Measurements from ENCODE around the gene WSCD2.

WSCD2 gene

GRCh38 chr12:108104657-108105056 is 24.4 kb upstream of the WSCD2 start:
- CTCF ChIA-PET, result no interaction called here
- no peak for TF ChIP-seq CTCF (IDR thresholded peaks at IDR 0.05; ENCODE audit: control extremely low read depth, extremely low read depth, low read depth, missing control alignments)
- POLR2A ChIA-PET, result no interaction called here
- DNase-seq (ENCODE audit: extremely low spot score), result no peak

- TF ChIP-seq CTCF (IDR thresholded peaks at IDR 0.05; ENCODE audit: control extremely low read depth, extremely low read depth, low read depth, missing control alignments), result no peak
- ChIA-PET CTCF (interaction anchor here (1.9 kb wide), 1 partner anchor 88 kb away, joined by 5 read pairs; no protein-coding TSS in a partner anchor), POLR2A (no interaction called here)
- DNase-seq (ENCODE audit: extremely low spot score), result no peak
Observed at GRCh38 chr12:108106599-108106998, 22.5 kb upstream of the WSCD2 start.

GRCh38 chr12:108107293-108107692 is 21.8 kb upstream of the WSCD2 start:
- ChIA-PET POLR2A (no interaction called here), CTCF (interaction anchor here (1.9 kb wide), 1 partner anchor 87 kb away, joined by 5 read pairs; no protein-coding TSS in a partner anchor)
- TF ChIP-seq CTCF (IDR thresholded peaks at IDR 0.05; ENCODE audit: control extremely low read depth, extremely low read depth, low read depth, missing control alignments), result no peak
- no peak for DNase-seq (ENCODE audit: extremely low spot score)

GRCh38 chr12:108109504-108109903 is 19.6 kb upstream of the WSCD2 start:
- TF ChIP-seq CTCF (IDR thresholded peaks at IDR 0.05; ENCODE audit: control extremely low read depth, extremely low read depth, low read depth, missing control alignments), result no peak
- CTCF ChIA-PET, result no interaction called here
- no peak for DNase-seq (ENCODE audit: extremely low spot score)
- POLR2A ChIA-PET, result no interaction called here

GRCh38 chr12:108109954-108110353 is 19.1 kb upstream of the WSCD2 start:
- TF ChIP-seq CTCF (IDR thresholded peaks at IDR 0.05; ENCODE audit: control extremely low read depth, extremely low read depth, low read depth, missing control alignments), result no peak
- POLR2A ChIA-PET, result no interaction called here
- no peak for DNase-seq (ENCODE audit: extremely low spot score)
- CTCF ChIA-PET, result no interaction called here

GRCh38 chr12:108110844-108111243 is 18.2 kb upstream of the WSCD2 start:
- ChIA-PET POLR2A (no interaction called here), CTCF (no interaction called here)
- DNase-seq (ENCODE audit: extremely low spot score), result no peak
- TF ChIP-seq CTCF (IDR thresholded peaks at IDR 0.05; ENCODE audit: control extremely low read depth, extremely low read depth, low read depth, missing control alignments), result no peak
